Breast epithelium (tissue), 4 donors: Measurements from ENCODE around the gene IL22. TPM values are rescaled to one million over a fixed set of nuclear protein-coding genes. Genes with fewer than 3 reads are reported as not detected.

ENCODE experiments used
- DNase-seq, 2 donors: peaks; one replicate each; pipeline ENCODE4 v3.0.0-alpha.2; 2019; ENCODE audit warnings: low spot score in 2 of 2
- H3K27ac ChIP-seq, 2 donors: fragments of 200-600 bp; sonication (generic) in 1 of 2; one replicate each; pipeline ENCODE4 v1.5.1; 2016 to 2019; ENCODE audit warnings: mild to moderate bottlenecking in 1 of 2
- H3K27me3 ChIP-seq, 2 donors: fragments of 200-600 bp; sonication (generic) in 1 of 2; one replicate each; pipeline versions ENCODE4 v1.5.1 to v1.6.0; 2017 to 2019; ENCODE audit warnings: control low read depth in 1 of 2, mild to moderate bottlenecking in 1 of 2
- H3K36me3 ChIP-seq: fragments of 200-600 bp; one replicate; pipeline ENCODE4 v1.5.1; 2019
- H3K4me1 ChIP-seq, 2 donors: fragments of 200-600 bp; sonication (generic); one replicate each; pipeline ENCODE4 v1.5.1; 2016 to 2019; ENCODE audit warnings: control low read depth in 1 of 2
- H3K4me3 ChIP-seq, 3 donors: fragments of 200-600 bp; sonication (generic); 1 replicate in 2 of 3; 2 replicates in 1 of 3; pipeline ENCODE4 v1.5.1; 2016 to 2019; ENCODE audit warnings: mild to moderate bottlenecking in 3 of 3, moderate library complexity in 2 of 3
- H3K9me3 ChIP-seq, 2 donors: fragments of 200-600 bp; sonication (generic) in 1 of 2; one replicate each; pipeline ENCODE4 v1.5.1; 2016 to 2019; ENCODE audit warnings: control low read depth in 1 of 2
- CTCF ChIP-seq, 3 donors: fragments of 450-650 bp; IDR thresholded peaks; one replicate each; pipeline ENCODE4 v1.5.1; 2016 to 2017; ENCODE audit warnings: antibody characterized with exemption in 3 of 3, mild to moderate bottlenecking in 3 of 3, moderate library complexity in 3 of 3
- POLR2A ChIP-seq: fragments of 450-650 bp; IDR thresholded peaks from one replicate; pipeline ENCODE4 v1.6.1; 2016; ENCODE audit warnings: antibody characterized with exemption, mild to moderate bottlenecking, moderate library complexity
- POLR2AphosphoS5 ChIP-seq, 3 donors: sonication (generic); formaldehyde crosslinking; IDR thresholded peaks; one replicate each; pipeline ENCODE4 v1.6.1; 2017; ENCODE audit warnings: antibody characterized with exemption in 3 of 3
- intact Hi-C: fragments of 100-400 bp; cut with DNase I; formaldehyde crosslinking; loops from one replicate; pipeline ENCODE4 v1.15.1; 2023; ENCODE audit warnings: low total_unique reads
- total RNA-seq, 3 donors: library from RNA; depleted of rRNA; stranded (reverse); fragments of >200 nt; gene quantifications; one replicate each; pipeline ENCODE4 v1.1.0, GENCODE V29; 2016

IL22 gene
- total RNA-seq, 3 donors from 2014 or later = not detected

- Histone ChIP-seq H3K36me3 (no peaks in the 10 kb centered on the region), H3K4me3 (no peak overlapping the region), H3K27ac (no peak overlapping the region), H3K27me3 (no peaks in the 10 kb centered on the region), H3K9me3 (no peaks in the 10 kb centered on the region), H3K4me1 (no peaks in the 10 kb centered on the region)
- TF ChIP-seq POLR2AphosphoS5 (IDR thresholded peaks at IDR 0.05) (no peak), POLR2A (no peak), CTCF (IDR thresholded peaks at IDR 0.05) (no peak)
- DNase-seq = no peak
- intact Hi-C loops = no loop called here
These were observed 49.9 kb downstream of the IL22 start for GRCh38 chr12:68203460-68203875.

- no peak overlapping the region for H3K4me3 ChIP-seq
- H3K9me3 ChIP-seq = no peaks in the 10 kb centered on the region
- no peaks in the 10 kb centered on the region for H3K36me3 ChIP-seq
- intact Hi-C loops = no loop called here
- no peak for DNase-seq
- H3K27ac ChIP-seq = no peak overlapping the region
- no peak for TF ChIP-seq POLR2AphosphoS5 (IDR thresholded peaks at IDR 0.05)
- no peak for TF ChIP-seq POLR2A
- no peak for TF ChIP-seq CTCF (IDR thresholded peaks at IDR 0.05)
- no peaks in the 10 kb centered on the region for H3K27me3 ChIP-seq
- no peaks in the 10 kb centered on the region for H3K4me1 ChIP-seq
These were observed 52.5 kb downstream of the IL22 start for GRCh38 chr12:68200854-68201253.

GRCh38 chr12:68199127-68199526, 54.3 kb downstream of the IL22 start:
- Histone ChIP-seq H3K36me3 (no peaks in the 10 kb centered on the region), H3K4me3 (no peak overlapping the region), H3K4me1 (no peaks in the 10 kb centered on the region), H3K9me3 (no peaks in the 10 kb centered on the region), H3K27me3 (no peaks in the 10 kb centered on the region), H3K27ac (no peak overlapping the region)
- intact Hi-C loops = no loop called here
- DNase-seq = no peak
- TF ChIP-seq CTCF (IDR thresholded peaks at IDR 0.05) = no peak
- no peak for TF ChIP-seq POLR2A
- TF ChIP-seq POLR2AphosphoS5 (IDR thresholded peaks at IDR 0.05) = no peak

- Histone ChIP-seq H3K27ac (no peak overlapping the region), H3K36me3 (no peaks in the 10 kb centered on the region), H3K4me3 (no peak overlapping the region), H3K4me1 (no peaks in the 10 kb centered on the region), H3K9me3 (no peaks in the 10 kb centered on the region), H3K27me3 (no peaks in the 10 kb centered on the region)
- DNase-seq = no peak
- intact Hi-C loops = no loop called here
- TF ChIP-seq POLR2AphosphoS5 (IDR thresholded peaks at IDR 0.05) (no peak), POLR2A (no peak), CTCF (IDR thresholded peaks at IDR 0.05) (no peak)
These were observed 54.8 kb downstream of the IL22 start for GRCh38 chr12:68198507-68199086.

Other genes with a start within 250 kb of the IL22 start
- not detected for gene IFNG, start 93.9 kb downstream of the IL22 start, total RNA-seq
- not detected for gene IL26, start 27.8 kb downstream of the IL22 start, total RNA-seq
- 10 to 100 TPM; 13.1 to 38.6 (median 18.7) TPM for gene MDM1, start 78.8 kb upstream of the IL22 start, total RNA-seq